PC-9 (cell line): Measurements from ENCODE around the gene ZBTB7C.

Source experiments
- CTCF ChIP-seq: fragments of 200-600 bp; sonication (generic); conservative IDR thresholded peaks from 2 replicates; pipeline ENCODE4 v1.6.1; 2017; ENCODE audit warnings: mixed run types, antibody characterized with exemption, mild to moderate bottlenecking, moderate library complexity
- EZH2 ChIP-seq: fragments of 200-600 bp; sonication (generic); IDR thresholded peaks from 2 replicates; pipeline ENCODE4 v1.8.0; 2017; ENCODE audit warnings: antibody characterized with exemption, low read depth

GRCh38 chr18:48036226-48036625 is 373.0 kb downstream of the ZBTB7C start:
- TF ChIP-seq CTCF (no peak), EZH2 (no peak)
